KMS-11 (cell line): ENCODE measurements around the gene TMEM31.

ENCODE experiments used
- H2AFZ ChIP-seq: fragments of 200-600 bp; sonication (generic); 2 replicates; pipeline ENCODE4 v1.6.1; 2016; ENCODE audit warnings: antibody characterized with exemption, mixed run types, low read depth
- H3K27ac ChIP-seq: fragments of 200-600 bp; sonication (generic); 2 replicates; pipeline ENCODE4 v1.6.1; 2016; ENCODE audit warnings: mild to moderate bottlenecking, mixed run types
- H3K27me3 ChIP-seq: fragments of 200-600 bp; sonication (generic); 2 replicates; pipeline ENCODE4 v1.6.1; 2017; ENCODE audit warnings: mild to moderate bottlenecking, low read depth, mixed run types, moderate library complexity; ENCODE audit not compliant: insufficient read depth
- H3K36me3 ChIP-seq: fragments of 200-600 bp; sonication (generic); 2 replicates; pipeline ENCODE4 v1.6.1; 2017; ENCODE audit warnings: mild to moderate bottlenecking, mixed run types; ENCODE audit not compliant: insufficient read depth
- H3K4me1 ChIP-seq: fragments of 200-600 bp; sonication (generic); 2 replicates; pipeline ENCODE4 v1.6.1; 2016; ENCODE audit warnings: mild to moderate bottlenecking, low read depth, mixed run types; ENCODE audit not compliant: poor library complexity, severe bottlenecking
- H3K4me2 ChIP-seq: fragments of 200-600 bp; sonication (generic); 2 replicates; pipeline ENCODE4 v1.7.0; 2016; ENCODE audit warnings: mild to moderate bottlenecking, mixed run types
- H3K4me3 ChIP-seq: fragments of 200-600 bp; sonication (generic); IDR thresholded peaks from 2 replicates; pipeline ENCODE4 v1.6.1; 2017; ENCODE audit warnings: low read depth, low read length, mixed read lengths; ENCODE audit not compliant: insufficient read depth
- H3K79me2 ChIP-seq: fragments of 200-600 bp; sonication (generic); 2 replicates; pipeline ENCODE4 v1.6.1; 2016; ENCODE audit warnings: low read depth, mixed run types; ENCODE audit not compliant: insufficient read depth
- H3K9ac ChIP-seq: fragments of 200-600 bp; sonication (generic); 2 replicates; pipeline ENCODE4 v1.6.1; 2016; ENCODE audit warnings: mild to moderate bottlenecking, mixed run types
- H4K20me1 ChIP-seq: fragments of 200-600 bp; sonication (generic); 2 replicates; pipeline ENCODE4 v1.6.1; 2016; ENCODE audit warnings: mild to moderate bottlenecking, mixed run types; ENCODE audit not compliant: insufficient read depth
- TF ChIP-seq, protein P1 (sequence below): fragments of 200-600 bp; sonication (generic); conservative IDR thresholded peaks from 2 replicates; pipeline ENCODE4 v1.6.1; 2017; ENCODE audit warnings: low read depth, mild to moderate bottlenecking, antibody characterized with exemption, low read length, moderate library complexity, mixed read lengths

TMEM31 gene

DNA sequence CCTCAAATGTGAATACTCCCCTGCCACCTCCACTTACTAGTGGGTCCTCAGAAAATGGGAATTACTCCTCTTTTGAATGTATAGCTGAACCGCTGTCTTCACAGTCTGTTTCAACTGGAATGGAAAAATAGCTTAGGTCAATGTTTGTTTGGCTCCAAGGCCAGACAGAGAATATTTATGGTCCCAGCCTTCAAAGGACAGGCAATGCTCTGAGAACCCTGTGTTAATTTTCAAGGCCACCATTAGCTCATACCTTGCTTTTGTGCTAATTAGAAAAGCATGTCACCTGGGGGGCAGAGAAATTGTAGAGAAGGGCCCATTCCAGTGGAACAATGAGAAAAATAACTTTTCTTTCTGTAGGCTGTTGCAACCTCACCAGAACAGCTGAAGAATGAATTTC lies 19.6 kb upstream of the TMEM31 start:
- Histone ChIP-seq H3K27ac (no peak overlapping the region), H3K4me2 (no peak overlapping the region), H3K4me1 (peaks cover 4% of the 10 kb centered on the region), H4K20me1 (no peaks in the 10 kb centered on the region), H3K36me3 (no peaks in the 10 kb centered on the region), H3K27me3 (no peaks in the 10 kb centered on the region), H3K79me2 (peaks cover 4% of the 10 kb centered on the region), H3K4me3 (no peak overlapping the region), H2AFZ (no peak overlapping the region), H3K9ac (no peak overlapping the region)
- TF ChIP-seq, protein P1, sequence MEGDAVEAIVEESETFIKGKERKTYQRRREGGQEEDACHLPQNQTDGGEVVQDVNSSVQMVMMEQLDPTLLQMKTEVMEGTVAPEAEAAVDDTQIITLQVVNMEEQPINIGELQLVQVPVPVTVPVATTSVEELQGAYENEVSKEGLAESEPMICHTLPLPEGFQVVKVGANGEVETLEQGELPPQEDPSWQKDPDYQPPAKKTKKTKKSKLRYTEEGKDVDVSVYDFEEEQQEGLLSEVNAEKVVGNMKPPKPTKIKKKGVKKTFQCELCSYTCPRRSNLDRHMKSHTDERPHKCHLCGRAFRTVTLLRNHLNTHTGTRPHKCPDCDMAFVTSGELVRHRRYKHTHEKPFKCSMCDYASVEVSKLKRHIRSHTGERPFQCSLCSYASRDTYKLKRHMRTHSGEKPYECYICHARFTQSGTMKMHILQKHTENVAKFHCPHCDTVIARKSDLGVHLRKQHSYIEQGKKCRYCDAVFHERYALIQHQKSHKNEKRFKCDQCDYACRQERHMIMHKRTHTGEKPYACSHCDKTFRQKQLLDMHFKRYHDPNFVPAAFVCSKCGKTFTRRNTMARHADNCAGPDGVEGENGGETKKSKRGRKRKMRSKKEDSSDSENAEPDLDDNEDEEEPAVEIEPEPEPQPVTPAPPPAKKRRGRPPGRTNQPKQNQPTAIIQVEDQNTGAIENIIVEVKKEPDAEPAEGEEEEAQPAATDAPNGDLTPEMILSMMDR: no peak

- Histone ChIP-seq H3K4me2 (no peak overlapping the region), H3K4me1 (no peaks in the 10 kb centered on the region), H3K4me3 (no peak overlapping the region), H3K79me2 (no peaks in the 10 kb centered on the region), H4K20me1 (no peaks in the 10 kb centered on the region), H3K36me3 (no peaks in the 10 kb centered on the region), H3K9ac (no peak overlapping the region), H2AFZ (no peak overlapping the region), H3K27ac (no peak overlapping the region), H3K27me3 (no peaks in the 10 kb centered on the region)
- TF ChIP-seq, protein P1: no peak
These were observed 13.0 kb upstream of the TMEM31 start for GRCh38 chrX:103697687-103698086.

GRCh38 chrX:103699243-103699642 lies 11.5 kb upstream of the TMEM31 start:
- H3K27me3 ChIP-seq: no peaks in the 10 kb centered on the region
- no peak overlapping the region for H3K9ac ChIP-seq
- H3K27ac ChIP-seq: no peak overlapping the region
- H3K4me1 ChIP-seq: no peaks in the 10 kb centered on the region
- no peak overlapping the region for H3K4me2 ChIP-seq
- no peaks in the 10 kb centered on the region for H3K36me3 ChIP-seq
- TF ChIP-seq, protein P1: no peak
- no peaks in the 10 kb centered on the region for H4K20me1 ChIP-seq
- no peak overlapping the region for H2AFZ ChIP-seq
- no peaks in the 10 kb centered on the region for H3K79me2 ChIP-seq
- no peak overlapping the region for H3K4me3 ChIP-seq

- H3K27me3 ChIP-seq: no peaks in the 10 kb centered on the region
- TF ChIP-seq, protein P1: no peak
- H3K4me3 ChIP-seq: no peak overlapping the region
- no peaks in the 10 kb centered on the region for H3K36me3 ChIP-seq
- no peak overlapping the region for H3K4me2 ChIP-seq
- no peaks in the 10 kb centered on the region for H3K79me2 ChIP-seq
- no peak overlapping the region for H3K9ac ChIP-seq
- no peaks in the 10 kb centered on the region for H4K20me1 ChIP-seq
- H3K27ac ChIP-seq: no peak overlapping the region
- no peaks in the 10 kb centered on the region for H3K4me1 ChIP-seq
- H2AFZ ChIP-seq: no peak overlapping the region
These were observed 5.8 kb upstream of the TMEM31 start for GRCh38 chrX:103704863-103705262.
